HG03060 (cell line): ENCODE data around the gene SP3.

Experiments used
- ATAC-seq: cut with Tn5 transposase; IDR thresholded peaks from one replicate; pipeline ENCODE4 v1.9.1; 2021; ENCODE audit warnings: low read depth, moderate number of reproducible peaks; ENCODE audit not compliant: unreplicated experiment

Gene SP3

DNA sequence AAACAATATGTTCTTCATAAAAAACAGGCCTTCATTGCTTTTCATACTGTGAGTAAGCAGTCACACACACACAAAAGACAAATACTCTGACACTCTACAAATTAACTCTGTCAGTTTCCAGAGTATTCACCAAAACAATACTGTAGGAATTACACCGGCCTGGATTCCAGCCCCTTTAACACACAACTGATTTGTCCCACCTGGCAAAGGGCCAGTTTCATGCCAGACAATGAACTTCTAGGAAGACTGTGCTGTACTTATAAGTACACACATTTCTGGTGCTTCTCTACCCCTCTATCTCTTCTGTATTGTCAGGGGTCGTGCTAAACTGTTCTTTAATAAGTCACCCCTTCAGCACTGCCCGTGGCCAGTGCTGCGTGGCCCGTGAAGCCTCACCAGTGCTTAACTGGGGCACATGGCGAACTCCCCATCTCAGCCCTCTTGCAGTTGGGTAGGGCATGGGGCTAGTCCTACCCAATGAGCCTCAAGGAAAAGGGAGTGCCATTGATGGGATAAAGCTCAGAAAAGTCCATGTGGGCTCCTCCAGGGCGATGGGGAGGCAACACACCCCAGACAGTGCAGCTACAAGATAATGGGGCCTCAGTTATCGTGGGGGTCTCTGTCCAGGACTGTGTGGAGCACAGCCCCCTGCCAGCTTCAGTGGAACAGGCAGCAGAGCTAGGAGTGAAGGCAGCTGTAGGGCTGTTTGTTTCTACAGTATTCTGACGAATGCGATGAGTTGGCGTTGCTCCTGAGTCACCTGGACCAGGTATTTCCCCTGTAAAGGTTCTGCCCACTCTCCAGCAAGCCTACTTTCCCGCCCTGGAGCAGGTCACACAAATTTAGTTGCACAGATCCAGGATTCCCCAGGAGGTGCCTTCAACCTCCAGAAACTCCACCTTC lies 99.0 kb downstream of the SP3 start:
- ATAC-seq, result no peak

DNA sequence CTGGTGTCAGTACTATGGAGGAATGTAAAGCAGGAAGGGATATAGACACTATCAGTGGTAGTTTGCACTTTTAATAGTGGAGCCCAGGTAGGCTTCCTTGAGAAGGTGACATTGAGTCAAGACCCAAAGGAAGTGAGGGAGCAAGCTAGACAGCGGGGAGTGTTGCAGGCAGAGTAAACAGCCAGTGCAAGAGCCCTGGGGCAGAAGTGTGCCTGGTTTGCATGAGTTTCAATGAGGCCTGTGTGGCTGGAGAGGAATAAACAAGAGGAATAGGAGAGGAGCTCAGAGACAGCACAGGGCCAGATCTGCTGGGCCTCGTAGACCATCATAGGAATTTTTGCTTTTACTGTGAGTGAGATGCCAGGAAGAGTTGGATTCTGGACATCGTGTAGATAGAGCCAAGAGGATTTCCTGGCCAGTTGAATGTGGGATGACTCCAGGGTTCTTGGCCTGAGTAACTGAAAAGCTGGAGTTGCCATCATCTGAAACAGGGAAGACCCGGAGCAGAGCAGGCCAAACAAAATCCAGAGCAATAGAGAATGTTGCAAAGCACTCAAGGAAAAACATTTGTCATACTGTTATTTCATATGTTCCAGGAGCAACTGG lies 102.5 kb downstream of the SP3 start:
- ATAC-seq, result no peak

DNA sequence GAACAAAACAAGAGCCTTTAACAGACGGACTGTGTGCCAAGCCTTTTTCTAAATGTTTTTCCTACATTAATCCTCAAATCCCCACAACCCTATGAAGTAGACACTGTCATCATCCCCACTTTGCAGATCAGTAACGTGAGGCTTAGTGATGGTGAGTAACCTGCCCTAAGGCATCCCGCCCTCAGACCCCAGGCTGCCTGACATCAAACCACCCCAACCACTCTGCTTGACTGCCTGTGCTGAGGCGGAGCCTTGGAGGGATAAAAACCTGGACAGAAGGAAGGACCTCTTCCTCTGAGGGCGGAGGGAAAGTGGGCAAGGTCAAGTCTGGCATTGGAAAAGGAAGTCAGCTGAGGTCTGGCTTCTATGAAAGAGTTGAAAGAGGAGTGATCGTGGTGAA lies 104.6 kb downstream of the SP3 start:
- ATAC-seq, result no peak

DNA sequence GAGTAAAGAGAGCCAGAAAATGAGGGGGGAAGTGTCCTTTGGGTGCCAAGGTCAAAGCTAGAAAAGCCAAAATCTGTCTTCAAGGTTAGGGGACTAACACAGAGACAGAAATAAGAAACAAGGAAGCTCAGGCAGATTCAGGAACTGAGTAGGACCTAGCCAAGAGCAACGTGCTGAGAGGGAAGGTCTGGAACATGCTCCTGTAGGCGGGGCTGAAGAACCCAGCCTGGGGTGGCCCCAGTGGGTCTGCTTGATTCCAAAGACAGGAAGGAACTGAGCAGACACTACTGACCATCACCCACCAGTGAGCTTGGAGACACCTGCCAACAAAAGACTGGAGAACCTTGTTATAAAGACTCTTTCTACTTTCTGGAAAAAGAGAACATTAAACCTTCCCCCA lies 105.1 kb downstream of the SP3 start:
- ATAC-seq, result no peak

DNA sequence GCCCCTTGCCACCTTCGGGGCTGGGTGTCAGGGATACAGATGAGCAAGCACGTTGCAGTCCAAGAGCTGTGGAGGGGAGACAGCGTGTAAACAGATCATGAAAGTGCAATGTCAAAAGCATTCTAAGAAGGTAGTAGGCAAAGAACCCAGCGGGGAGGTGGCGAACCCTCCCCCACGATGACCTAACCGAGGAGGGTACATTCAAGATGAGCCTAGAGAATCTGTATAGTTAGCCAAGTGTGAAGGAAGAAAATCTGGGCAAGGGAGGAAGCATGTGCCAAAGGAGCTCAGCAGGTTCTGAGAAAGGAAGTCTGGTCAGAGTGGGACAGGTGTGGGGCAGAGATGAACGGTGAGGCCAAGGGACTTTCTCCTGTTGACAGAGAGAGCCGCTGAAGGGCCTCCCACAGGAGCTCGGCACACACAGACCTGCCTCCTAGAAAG lies 106.9 kb downstream of the SP3 start:
- ATAC-seq, result no peak
